ENCODE measurements around the gene PCK2. TPM values are rescaled to one million over a fixed set of nuclear protein-coding genes. Genes with fewer than 3 reads are reported as not detected.

PCK2 gene
- total and polyA plus RNA-seq, 4 donors: 8.9 to 91.7 (median 38.2) TPM

DNA sequence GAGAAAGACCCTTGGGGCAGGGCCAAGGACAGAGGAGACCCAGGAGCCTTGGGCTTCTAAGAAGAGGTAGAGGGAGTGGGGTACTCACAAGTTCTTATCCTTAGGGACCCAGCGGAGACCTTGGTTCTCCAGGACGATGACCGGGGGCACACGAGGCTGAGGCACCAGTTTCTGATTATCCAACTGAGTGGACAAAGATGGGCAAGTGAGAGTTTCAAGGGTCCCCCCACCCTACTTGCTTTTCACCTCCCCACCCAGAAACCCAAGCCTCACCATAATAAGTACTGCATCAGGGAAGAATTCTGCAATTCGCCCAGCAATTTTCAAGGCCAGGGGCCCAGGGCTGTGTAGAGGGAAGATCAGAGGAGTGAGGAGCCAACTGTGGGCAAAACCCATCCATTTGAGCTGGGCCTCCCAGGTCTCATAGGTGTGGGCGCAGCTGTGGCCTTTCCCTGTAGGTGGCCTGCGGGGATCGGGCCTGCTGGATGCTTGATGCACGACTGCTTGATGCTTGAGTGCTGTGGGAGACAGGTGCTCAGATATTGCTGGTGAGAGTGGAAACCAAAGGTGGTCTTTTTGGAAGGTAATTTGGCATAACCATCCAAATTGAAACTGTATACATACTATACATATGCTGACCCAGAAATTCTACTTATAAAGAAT, 45.3 kb downstream of the PCK2 start:
- no peaks in the 10 kb centered on the region for H3K9me3 ChIP-seq (ENCODE audit: control insufficient read depth in 4 of 4, insufficient read depth in 3 of 4, low read length in 3 of 4)
- WGBS, 2 donors: 90% methylated on average over 9 of the region's 9 CpGs
- H3K36me3 ChIP-seq (ENCODE audit: control insufficient read depth in 4 of 4, insufficient read depth in 4 of 4, low read length in 4 of 4): peaks cover 0 to 33% (median 22%) of the 10 kb centered on the region in 4 donors
- no peak overlapping the region for H3K4me3 ChIP-seq
- peaks cover 0 to 29% (median 7%) of the 10 kb centered on the region in 5 donors for H3K4me1 ChIP-seq (ENCODE audit: control insufficient read depth in 5 of 5, insufficient read depth in 5 of 5, low read length in 5 of 5)
- TF ChIP-seq, protein P1, sequence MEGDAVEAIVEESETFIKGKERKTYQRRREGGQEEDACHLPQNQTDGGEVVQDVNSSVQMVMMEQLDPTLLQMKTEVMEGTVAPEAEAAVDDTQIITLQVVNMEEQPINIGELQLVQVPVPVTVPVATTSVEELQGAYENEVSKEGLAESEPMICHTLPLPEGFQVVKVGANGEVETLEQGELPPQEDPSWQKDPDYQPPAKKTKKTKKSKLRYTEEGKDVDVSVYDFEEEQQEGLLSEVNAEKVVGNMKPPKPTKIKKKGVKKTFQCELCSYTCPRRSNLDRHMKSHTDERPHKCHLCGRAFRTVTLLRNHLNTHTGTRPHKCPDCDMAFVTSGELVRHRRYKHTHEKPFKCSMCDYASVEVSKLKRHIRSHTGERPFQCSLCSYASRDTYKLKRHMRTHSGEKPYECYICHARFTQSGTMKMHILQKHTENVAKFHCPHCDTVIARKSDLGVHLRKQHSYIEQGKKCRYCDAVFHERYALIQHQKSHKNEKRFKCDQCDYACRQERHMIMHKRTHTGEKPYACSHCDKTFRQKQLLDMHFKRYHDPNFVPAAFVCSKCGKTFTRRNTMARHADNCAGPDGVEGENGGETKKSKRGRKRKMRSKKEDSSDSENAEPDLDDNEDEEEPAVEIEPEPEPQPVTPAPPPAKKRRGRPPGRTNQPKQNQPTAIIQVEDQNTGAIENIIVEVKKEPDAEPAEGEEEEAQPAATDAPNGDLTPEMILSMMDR (IDR thresholded peaks at IDR 0.05; ENCODE audit: control extremely low read depth, extremely low read depth): no peak
- peak overlapping the region in 1 of 2 donors; percentile 55 for H3K9ac ChIP-seq (ENCODE audit: insufficient read depth in 1 of 2, low read length in 2 of 2)
- H3K27ac ChIP-seq (ENCODE audit: low read depth in 1 of 2, low read length in 1 of 2): no peak overlapping the region
- H3K27me3 ChIP-seq (ENCODE audit: control insufficient read depth in 3 of 3, insufficient read depth in 3 of 3, low read length in 2 of 3): no peaks in the 10 kb centered on the region
- DNase-seq (no peak), ATAC-seq (ENCODE audit: insufficient read depth, low FRiP score) (no peak)

DNA sequence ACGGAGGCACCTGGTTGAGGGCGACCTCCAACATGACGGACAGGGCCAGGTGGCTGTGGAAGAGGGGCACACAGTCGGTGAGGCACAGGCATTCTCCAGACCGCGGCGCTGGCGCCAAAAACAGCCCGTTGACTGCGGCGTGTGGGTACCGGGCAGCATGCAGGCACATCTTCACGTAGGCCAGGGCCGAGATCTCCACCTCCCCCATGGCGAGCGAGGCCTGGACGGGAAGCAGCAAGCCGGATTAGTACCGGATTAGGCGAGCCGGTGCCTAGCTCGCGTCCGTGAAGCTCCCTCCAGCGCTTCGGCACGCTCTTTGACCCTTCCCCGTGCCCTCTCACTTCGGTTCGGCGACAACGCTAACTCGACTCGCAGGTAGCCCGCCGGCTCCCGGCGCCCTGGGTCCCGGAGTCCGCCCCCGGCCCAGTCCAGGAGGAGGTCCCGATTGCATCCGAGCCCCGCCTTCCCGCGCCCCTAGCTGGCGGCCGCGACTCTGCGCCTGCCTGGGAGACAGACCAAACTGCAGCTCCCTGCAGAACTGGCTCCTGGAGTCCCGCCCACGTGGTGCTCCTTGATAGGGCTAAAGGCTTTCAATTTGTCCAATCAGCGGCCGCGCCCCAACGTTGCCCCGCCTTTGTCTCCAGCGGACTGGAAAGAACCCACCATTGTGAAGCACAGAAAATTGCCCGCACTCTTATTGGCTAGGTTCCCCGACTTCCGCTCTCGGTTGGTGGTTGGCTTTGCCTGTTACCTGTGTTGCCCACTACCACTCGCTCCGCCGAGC, 47.2 kb downstream of the PCK2 start, which contains the start of gene EMC9:
Gene EMC9 (minus strand): TSS at position 495 of the 784 bp plus-strand sequence. CDS start 287 bp downstream, at position 208.
- peaks cover 0 to 40% (median 22%) of the 10 kb centered on the region in 4 donors for H3K36me3 ChIP-seq (ENCODE audit: control insufficient read depth in 4 of 4, insufficient read depth in 4 of 4, low read length in 4 of 4)
- peaks cover 8 to 34% (median 14%) of the 10 kb centered on the region in 5 donors for H3K4me1 ChIP-seq (ENCODE audit: control insufficient read depth in 5 of 5, insufficient read depth in 5 of 5, low read length in 5 of 5)
- H3K27ac ChIP-seq (ENCODE audit: low read depth in 1 of 2, low read length in 1 of 2): peak within 1 kb of the TSS; percentile 92
- 0% methylated on average over 61 to 65 of the region's 65 CpGs for WGBS, 2 donors
- H3K27me3 ChIP-seq (ENCODE audit: control insufficient read depth in 3 of 3, insufficient read depth in 3 of 3, low read length in 2 of 3): no peaks in the 10 kb centered on the region
- TF ChIP-seq, protein P1 (IDR thresholded peaks at IDR 0.05; ENCODE audit: control extremely low read depth, extremely low read depth): no peak
- ATAC-seq (ENCODE audit: insufficient read depth, low FRiP score) (peak; percentile 94), DNase-seq (peak; percentile 100)
- H3K4me3 ChIP-seq: peak within 1 kb of the TSS; percentile 51
- no peaks in the 10 kb centered on the region for H3K9me3 ChIP-seq (ENCODE audit: control insufficient read depth in 4 of 4, insufficient read depth in 3 of 4, low read length in 3 of 4)
- H3K9ac ChIP-seq (ENCODE audit: insufficient read depth in 1 of 2, low read length in 2 of 2): peak within 1 kb of the TSS in 1 of 2 donors; percentile 90

DNA sequence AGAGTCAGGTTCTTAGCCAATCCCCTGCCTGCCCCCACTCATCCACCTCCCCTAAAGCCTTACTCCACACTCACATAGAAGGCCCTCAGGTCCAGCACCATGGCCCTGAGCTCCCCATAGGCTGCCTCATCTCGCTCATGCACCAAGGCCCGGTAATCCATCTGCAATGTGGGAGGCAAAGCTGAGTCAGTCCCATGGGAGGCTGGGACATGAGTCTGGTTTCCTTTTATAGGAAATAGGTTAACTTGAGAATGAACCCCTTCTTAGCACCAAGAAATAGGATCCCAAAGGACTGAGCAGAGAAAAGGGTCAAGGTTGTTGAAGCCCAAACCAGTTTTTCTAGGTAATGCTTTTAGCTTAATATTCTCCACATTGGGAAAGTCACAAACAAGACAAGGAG, 49.4 kb downstream of the PCK2 start:
- H3K9me3 ChIP-seq (ENCODE audit: control insufficient read depth in 4 of 4, insufficient read depth in 3 of 4, low read length in 3 of 4): no peaks in the 10 kb centered on the region
- ATAC-seq (ENCODE audit: insufficient read depth, low FRiP score) (no peak), DNase-seq (no peak)
- TF ChIP-seq, protein P1 (IDR thresholded peaks at IDR 0.05; ENCODE audit: control extremely low read depth, extremely low read depth): no peak
- no peaks in the 10 kb centered on the region for H3K27me3 ChIP-seq (ENCODE audit: control insufficient read depth in 3 of 3, insufficient read depth in 3 of 3, low read length in 2 of 3)
- no peak overlapping the region for H3K4me3 ChIP-seq
- H3K27ac ChIP-seq (ENCODE audit: low read depth in 1 of 2, low read length in 1 of 2): no peak overlapping the region
- H3K4me1 ChIP-seq (ENCODE audit: control insufficient read depth in 5 of 5, insufficient read depth in 5 of 5, low read length in 5 of 5): peaks cover 8 to 34% (median 10%) of the 10 kb centered on the region in 5 donors
- no peak overlapping the region for H3K9ac ChIP-seq (ENCODE audit: insufficient read depth in 1 of 2, low read length in 2 of 2)
- 95 to 98% methylated on average over 2 of the region's 2 CpGs for WGBS, 2 donors
- peaks cover 0 to 26% (median 15%) of the 10 kb centered on the region in 4 donors for H3K36me3 ChIP-seq (ENCODE audit: control insufficient read depth in 4 of 4, insufficient read depth in 4 of 4, low read length in 4 of 4)

Measured in lung (tissue), 12 donors.